IPS-18c (cell line): ENCODE results near the gene CCND3.
"Not testable (repeated sequence)": the region's sequence is repeated elsewhere in the genome, so short reads cannot be mapped to it uniquely, and the experiment has no call there.

Experiments
- H3K4me3 ChIP-seq: 2 replicates; pipeline ENCODE4 v1.7.0; 2013; ENCODE audit warnings: low read depth, mild to moderate bottlenecking, low read length, moderate library complexity; ENCODE audit not compliant: insufficient read depth
- H3K9me3 ChIP-seq: one replicate; pipeline ENCODE4 v1.6.1; 2013; ENCODE audit warnings: mild to moderate bottlenecking, low read length, moderate library complexity; ENCODE audit not compliant: control insufficient read depth, insufficient read depth

Gene CCND3

DNA sequence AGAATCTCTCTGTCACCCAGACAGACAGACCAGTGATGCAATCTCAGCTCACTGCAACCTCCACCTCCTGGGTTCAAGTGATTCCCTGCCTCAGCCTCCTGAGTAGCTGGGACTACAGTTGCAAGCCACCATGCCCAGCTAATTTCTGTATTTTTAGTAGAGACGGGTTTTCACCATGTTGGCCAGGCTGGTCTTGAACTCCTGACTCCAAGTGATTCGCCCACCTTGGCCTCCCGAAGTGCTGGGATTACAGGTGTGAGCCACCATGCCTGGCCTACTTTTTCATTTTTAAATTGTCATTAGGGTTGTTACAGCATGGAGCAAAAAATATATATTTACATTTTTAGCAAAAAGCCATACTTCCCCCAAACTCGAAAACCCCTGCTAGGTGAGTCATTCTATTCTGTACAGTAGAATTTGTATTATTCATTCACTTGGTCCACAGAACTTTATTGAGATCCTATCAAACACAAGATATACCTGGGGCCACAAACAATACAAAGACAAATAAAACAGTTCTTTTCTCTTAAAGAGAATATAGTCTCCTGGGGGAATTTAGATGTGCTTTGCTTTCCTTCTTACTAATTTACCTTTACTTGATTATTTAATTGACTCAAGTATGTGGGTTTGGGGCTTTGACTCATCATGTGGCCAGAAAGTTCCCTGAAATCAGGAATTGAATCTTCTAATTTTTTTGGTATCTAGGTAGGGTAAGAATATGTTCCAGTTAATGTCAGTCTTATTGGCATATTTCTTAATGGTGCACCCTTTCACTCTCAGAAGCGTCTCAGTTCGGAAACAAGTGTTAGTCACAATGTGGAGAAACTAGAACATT, 16.6 kb upstream of the CCND3 start:
- Histone ChIP-seq H3K4me3 (no peak overlapping the region), H3K9me3 (no peaks in the 10 kb centered on the region)

DNA sequence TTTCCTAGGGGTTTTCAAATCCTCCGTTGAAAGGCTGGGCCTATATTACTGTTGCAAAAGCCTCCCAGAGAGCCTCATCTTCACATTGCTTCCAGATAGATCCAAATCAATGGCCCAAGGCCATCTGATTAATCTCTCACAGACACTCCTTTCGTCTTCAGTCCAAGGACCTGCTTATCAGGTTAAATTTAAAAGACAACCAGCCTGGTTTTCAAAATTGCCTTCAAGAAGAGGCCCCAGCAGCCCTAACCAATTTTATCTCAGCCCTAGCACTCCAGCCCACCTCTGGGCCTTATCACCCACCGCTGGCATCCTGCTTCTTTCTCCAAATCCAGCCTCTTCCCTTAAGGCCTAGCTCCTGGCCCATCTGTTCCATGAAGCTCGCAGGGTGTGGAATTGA, 15.5 kb upstream of the CCND3 start:
- H3K4me3 ChIP-seq, result no peak overlapping the region
- no peaks in the 10 kb centered on the region for H3K9me3 ChIP-seq

DNA sequence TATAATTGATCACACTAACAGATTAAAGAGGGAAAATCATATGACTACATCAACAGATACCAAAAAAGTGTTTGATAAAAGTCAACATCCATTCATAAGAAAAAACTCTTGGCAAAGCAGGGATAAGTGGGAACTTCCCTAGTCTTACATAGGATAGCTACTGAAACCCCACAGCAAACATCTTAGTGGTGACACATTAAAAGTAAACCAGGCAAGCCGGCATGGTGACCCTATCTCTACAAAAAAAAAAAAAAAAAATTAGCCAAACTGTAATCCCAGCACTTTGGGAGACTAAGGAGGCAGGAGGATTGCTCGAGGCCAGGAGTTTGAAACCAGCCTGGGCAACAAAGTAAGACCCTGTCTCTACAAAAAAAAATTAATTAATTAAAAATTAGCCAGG, 13.8 kb upstream of the CCND3 start:
- H3K4me3 ChIP-seq, result no peak overlapping the region
- H3K9me3 ChIP-seq, result no peaks in the 10 kb centered on the region

- Histone ChIP-seq H3K9me3 (no peaks in the 10 kb centered on the region), H3K4me3 (no peak overlapping the region)
Measured at GRCh38 chr6:41954668-41955067, 13.1 kb upstream of the CCND3 start.

DNA sequence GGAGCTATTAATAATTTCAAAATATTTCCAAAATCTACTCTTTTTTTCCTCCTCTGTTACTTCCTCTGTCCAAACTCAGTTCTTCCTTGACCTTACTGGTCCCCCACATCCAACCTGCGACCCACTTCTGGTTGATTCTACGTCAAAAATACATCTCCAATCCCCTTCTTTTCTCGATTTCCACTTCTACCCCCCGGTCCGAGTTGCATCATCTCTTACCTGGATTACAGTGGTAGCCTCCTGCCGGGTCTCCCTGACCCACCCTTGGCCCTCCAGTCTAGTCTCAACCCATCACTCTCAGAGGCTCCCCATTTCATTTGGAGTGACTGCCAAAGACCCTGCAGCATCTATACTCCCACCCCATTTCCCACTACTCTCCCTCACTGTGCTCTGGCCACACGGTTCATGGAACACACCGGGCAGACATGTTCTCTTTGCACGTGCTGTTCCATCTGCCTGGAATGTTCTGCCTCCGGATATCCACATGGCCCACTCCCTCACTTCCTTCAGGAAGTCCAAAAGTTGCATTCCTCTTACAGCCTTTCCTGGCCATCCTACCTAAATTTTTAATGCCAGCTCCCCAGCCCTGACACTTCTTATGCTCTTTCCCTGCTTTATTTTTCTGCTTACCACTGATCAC, 6.1 kb upstream of the CCND3 start:
- no peaks in the 10 kb centered on the region for H3K9me3 ChIP-seq
- H3K4me3 ChIP-seq, result no peak overlapping the region

DNA sequence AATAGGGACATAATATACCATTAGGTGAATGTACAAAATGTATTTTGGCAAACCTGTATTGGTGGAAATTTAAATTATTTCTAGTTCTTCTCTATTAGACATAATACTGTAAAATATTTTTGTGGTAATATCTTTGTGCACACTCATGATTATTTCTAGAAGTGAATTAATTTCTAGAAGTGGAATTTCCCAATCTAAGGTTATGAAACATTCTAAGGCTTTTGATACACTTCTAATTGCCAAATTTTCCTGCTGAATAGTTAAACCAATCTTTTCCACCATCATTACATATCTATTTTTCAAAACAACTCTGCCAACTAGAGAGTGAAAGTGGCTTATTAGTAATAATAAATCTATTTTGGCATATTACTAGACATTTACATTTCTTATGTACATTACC, 1.8 kb upstream of the CCND3 start:
- no peak overlapping the region for H3K4me3 ChIP-seq
- no peaks in the 10 kb centered on the region for H3K9me3 ChIP-seq

- not testable (repeated sequence) for H3K4me3 ChIP-seq, H3K9me3 ChIP-seq
Measured at GRCh38 chr6:41942882-41943281, 1.3 kb upstream of the CCND3 start.

DNA sequence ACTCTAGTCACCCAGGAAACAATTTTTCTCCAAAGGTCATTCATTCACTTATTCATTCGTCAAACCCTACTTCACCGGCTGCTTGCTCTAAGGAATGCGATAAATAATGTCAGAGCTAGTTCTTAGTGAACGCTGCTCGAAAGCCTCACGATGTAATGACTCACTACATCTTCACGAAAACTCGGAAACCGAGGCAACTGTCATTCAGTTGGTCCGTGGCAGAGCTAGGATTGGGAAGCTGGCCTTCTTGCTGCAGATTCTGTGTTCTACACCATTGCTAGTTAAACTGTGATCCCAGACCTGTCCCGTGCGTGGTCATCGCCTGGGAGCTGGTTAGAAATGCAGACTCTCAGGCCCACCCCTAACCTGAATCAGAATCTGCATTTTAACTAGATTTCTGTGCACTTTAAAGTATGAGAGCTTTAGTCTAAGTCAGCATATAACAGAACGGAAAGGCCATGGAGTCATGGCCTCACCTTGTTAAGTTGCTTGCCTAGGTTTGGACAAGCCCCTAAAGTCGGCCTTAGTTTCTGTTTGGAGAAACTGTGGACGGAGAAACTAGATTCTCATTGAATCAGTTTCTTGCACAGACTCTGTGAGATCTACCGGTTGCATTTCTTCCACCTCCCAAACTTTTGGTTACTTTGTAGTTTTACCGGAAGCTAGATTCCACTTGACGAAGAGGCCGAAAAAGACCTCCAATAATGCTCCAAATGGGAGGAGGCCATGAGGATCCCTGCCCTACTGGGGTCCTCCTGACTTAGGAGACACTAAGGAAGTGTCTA, 651 bp upstream of the CCND3 start:
- Histone ChIP-seq H3K9me3 (no peaks in the 10 kb centered on the region), H3K4me3 (peak overlapping the region; percentile 81)

DNA sequence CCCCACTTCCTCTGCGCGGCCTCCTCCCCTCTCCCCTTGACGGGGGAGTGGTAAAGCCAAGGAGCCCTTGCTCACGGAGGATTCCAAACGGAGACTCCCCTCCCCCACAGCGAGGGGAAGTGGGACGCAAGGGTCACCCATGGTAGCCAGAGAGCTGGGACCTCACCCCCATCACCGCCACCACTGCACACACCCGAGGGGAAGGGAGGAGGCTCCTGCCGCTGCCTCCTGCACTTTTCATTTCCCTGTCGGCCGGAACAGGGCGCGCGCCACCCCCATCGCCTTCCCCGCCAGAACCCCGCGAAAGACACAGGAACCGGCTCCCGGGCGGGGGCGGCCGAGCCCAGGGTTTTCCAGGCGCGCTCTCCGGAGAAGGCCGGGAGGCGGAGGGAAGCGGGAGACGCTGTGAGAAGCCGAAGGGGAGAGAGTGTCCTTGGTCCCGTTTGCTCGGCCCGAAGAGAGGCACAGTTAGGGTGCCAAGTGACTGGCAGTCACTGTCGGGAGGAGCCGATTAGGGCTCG, 789 bp downstream of the CCND3 start:
- H3K4me3 ChIP-seq, result peak overlapping the region; percentile 81
- no peaks in the 10 kb centered on the region for H3K9me3 ChIP-seq

DNA sequence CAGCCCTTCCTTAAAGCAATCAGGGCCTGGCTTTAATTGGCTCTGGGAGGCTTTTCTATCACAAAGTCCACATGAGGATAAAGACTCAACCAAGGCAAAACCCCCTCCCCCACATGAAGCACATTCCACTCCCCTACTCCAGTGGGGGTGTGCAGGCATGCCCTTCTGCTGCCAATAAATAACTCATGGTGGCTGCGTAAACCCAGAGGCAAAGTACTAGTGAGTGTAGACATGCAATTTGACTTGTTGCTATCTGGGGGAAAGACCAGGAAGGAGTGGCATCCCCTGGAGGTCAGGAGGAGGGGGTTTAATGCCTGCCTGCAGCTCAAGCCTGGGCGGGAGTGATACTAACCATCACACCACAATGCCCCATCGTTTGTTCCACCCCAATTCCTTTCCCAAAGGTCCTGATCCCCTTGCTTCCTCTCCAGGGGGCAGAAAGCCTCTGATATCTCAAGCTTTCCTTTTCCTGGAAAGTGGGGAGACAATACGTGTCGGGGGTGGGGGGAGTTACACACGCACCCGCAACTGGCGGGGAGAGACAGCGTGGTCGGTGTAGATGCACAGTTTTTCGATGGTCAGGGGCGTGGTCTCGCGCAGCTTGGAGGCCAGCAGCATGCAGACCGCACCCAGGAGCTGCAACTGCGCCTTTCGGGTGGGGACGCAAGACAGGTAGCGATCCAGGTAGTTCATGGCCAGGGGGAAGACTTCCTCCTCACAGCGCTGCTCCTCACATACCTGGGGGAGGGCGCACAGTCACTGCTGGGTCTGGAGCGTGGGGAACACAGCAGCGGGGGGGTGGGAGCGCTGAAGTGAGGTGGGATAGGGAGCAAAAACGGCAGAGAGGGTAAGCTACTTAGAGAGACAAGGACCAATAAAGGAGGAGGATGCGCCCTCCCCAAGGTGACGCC, 1.5 kb downstream of the CCND3 start:
- peaks cover 2% of the 10 kb centered on the region for H3K9me3 ChIP-seq
- peak overlapping the region; percentile 81 for H3K4me3 ChIP-seq

GRCh38 chr6:41939176-41939847, 2.3 kb downstream of the CCND3 start:
- H3K4me3 ChIP-seq, result 0 out of 2 replicates have a peak overlapping the region, but pooled peaks have one; percentile 22

DNA sequence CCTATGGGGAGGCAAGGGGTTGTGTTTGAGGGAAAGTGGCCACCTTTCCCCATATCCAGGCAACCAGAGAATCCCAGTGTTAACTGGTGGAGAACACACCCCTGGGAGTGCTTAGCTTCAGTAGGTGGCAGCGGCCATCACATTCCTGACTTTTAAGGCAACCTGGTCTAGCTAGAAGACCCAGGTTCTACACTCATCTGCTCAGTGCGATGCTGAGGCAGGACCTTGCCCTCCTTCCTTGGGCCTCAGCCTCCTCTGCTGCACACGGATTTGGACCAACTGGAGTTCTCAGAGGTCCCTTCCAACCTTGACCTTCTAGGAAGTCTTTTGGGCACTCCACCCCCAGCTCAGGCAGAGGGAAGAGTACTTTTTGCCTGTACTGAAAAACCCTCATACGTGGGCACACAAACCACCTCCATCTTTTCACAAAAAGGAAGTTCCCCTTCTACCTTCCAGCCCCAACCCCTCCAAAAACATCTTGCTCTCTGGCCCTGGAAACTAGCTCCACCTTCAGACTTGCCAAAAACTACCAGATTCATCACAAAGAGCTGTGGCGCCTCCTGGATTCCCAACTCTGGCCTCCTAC, 2.9 kb downstream of the CCND3 start:
- Histone ChIP-seq H3K4me3 (no peak overlapping the region), H3K9me3 (peaks cover 2% of the 10 kb centered on the region)

More at GRCh38 chr6:41939176-41939847, 2.3 kb downstream of the CCND3 start:
- peaks cover 2% of the 10 kb centered on the region for H3K9me3 ChIP-seq

DNA sequence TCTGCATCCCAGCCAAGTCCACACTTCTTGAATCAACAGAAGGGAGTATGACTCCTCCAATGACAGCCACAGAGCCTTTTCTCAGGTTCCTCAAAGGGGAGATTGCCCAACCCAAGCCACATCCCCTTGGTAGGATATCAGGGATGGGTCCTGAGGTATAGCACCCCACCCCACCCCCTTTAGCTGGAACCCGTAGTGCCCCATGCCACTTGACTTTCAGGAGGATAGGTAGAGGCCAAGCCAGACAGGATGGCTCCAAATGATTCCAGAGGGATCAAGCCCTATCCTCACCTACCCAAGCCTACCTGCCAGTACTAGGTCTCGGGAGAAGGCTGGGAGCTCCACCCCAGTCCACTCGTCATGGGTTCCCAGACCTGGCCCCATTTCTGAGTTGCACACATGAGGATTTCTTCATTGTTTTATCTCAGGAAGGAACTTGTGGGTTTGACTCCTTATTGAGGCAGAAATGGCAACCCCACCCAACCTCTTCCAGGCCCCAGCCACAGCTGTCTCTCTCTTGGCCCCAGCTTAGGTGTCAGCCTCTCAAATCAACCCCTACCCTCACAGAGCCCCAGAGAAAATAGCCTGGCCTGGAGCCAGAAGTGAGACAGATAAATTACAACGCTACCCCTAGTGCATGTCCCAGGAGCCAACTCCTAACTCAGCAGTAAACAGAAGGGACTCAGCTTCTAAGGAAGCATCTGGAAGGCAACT, 3.6 kb downstream of the CCND3 start:
- peaks cover 2% of the 10 kb centered on the region for H3K9me3 ChIP-seq
- no peak overlapping the region for H3K4me3 ChIP-seq

GRCh38 chr6:41937472-41937860, 4.1 kb downstream of the CCND3 start:
- Histone ChIP-seq H3K9me3 (peaks cover 2% of the 10 kb centered on the region), H3K4me3 (no peak overlapping the region)

- H3K4me3 ChIP-seq, result no peak overlapping the region
- H3K9me3 ChIP-seq, result peaks cover 2% of the 10 kb centered on the region
Measured at GRCh38 chr6:41936073-41936837, 5.4 kb downstream of the CCND3 start.
